Inferior parietal cortex (tissue), 1 donor: ENCODE measurements around the gene USP28.
"Not testable (repeated sequence)": the region's sequence is repeated elsewhere in the genome, so short reads cannot be mapped to it uniquely, and the experiment has no call there.

ENCODE experiments used
- DNase-seq: peaks from one replicate; pipeline ENCODE4 v3.0.0-alpha.2; 2016; ENCODE audit errors: extremely low spot score

The USP28 gene

GRCh38 chr11:113875234-113876073 is at the start of gene USP28:
USP28 (minus strand) TSS chr11:113875572; CDS start chr11:113875501, 71 bp downstream.
- DNase-seq: peak; percentile 95

GRCh38 chr11:113923572-113923971 is 48.2 kb upstream of the USP28 start:
- DNase-seq: peak; percentile 68

- not testable (repeated sequence) for DNase-seq
Measured at GRCh38 chr11:113911491-113911890, 36.1 kb upstream of the USP28 start.

- no peak for DNase-seq
Measured at GRCh38 chr11:113908098-113908497, 32.7 kb upstream of the USP28 start.

- DNase-seq: no peak
Measured at GRCh38 chr11:113907681-113908080, 32.3 kb upstream of the USP28 start.

- no peak for DNase-seq
Measured at GRCh38 chr11:113907152-113907551, 31.8 kb upstream of the USP28 start.

GRCh38 chr11:113906516-113906915 is 31.1 kb upstream of the USP28 start:
- no peak for DNase-seq

GRCh38 chr11:113906038-113906437 is 30.7 kb upstream of the USP28 start:
- no peak for DNase-seq

GRCh38 chr11:113904379-113905101 is 29.2 kb upstream of the USP28 start, which contains the start of gene HTR3B:
HTR3B (plus strand) TSS chr11:113904796; CDS start chr11:113904934, 138 bp downstream.
- no peak for DNase-seq

GRCh38 chr11:113901141-113901540 is 25.8 kb upstream of the USP28 start:
- DNase-seq: no peak

GRCh38 chr11:113896156-113896879 is 20.9 kb upstream of the USP28 start:
- DNase-seq: peak; percentile 64

GRCh38 chr11:113895367-113896155 is 20.2 kb upstream of the USP28 start:
- no peak for DNase-seq

- no peak for DNase-seq
Measured at GRCh38 chr11:113894421-113894996, 19.1 kb upstream of the USP28 start.

- DNase-seq: no peak
Measured at GRCh38 chr11:113888848-113889247, 13.5 kb upstream of the USP28 start.

GRCh38 chr11:113885897-113886296 is 10.5 kb upstream of the USP28 start:
- no peak for DNase-seq

- DNase-seq: no peak
Measured at GRCh38 chr11:113884361-113884836, 9.0 kb upstream of the USP28 start.

GRCh38 chr11:113881856-113882255 is 6.5 kb upstream of the USP28 start:
- DNase-seq: no peak

- no peak for DNase-seq
Measured at GRCh38 chr11:113880971-113881370, 5.6 kb upstream of the USP28 start.

- DNase-seq: not testable (repeated sequence)
Measured at GRCh38 chr11:113879446-113879845, 4.1 kb upstream of the USP28 start.

- DNase-seq: no peak
Measured at GRCh38 chr11:113877670-113878055, 2.3 kb upstream of the USP28 start.
